GM13977 (cell line): Measurements from ENCODE around the gene ANO10.
"Not testable (repeated sequence)": the region's sequence is repeated elsewhere in the genome, so short reads cannot be mapped to it uniquely, and the experiment has no call there.

Source experiments
- DNase-seq: peaks from one replicate; pipeline ENCODE4 v3.0.0; 2012; ENCODE audit warnings: low spot score
- in situ Hi-C: fragments of 300-500 bp; cut with MboI; formaldehyde crosslinking; loops from one replicate; pipeline ENCODE4 v1.12.0; 2022; ENCODE audit warnings: low sequenced_read_pairs, low pct_unique_long_range_greater_than_20kb, mixed read lengths, inconsistent platforms; ENCODE audit not compliant: unreplicated experiment
- TF ChIP-seq, protein P1 (sequence below): IDR thresholded peaks from 2 replicates; pipeline ENCODE4 v1.5.1; 2012; ENCODE audit warnings: mild to moderate bottlenecking, control low read depth; ENCODE audit not compliant: insufficient read depth; ENCODE audit errors: extremely low read depth, missing control alignments

The ANO10 gene

DNA sequence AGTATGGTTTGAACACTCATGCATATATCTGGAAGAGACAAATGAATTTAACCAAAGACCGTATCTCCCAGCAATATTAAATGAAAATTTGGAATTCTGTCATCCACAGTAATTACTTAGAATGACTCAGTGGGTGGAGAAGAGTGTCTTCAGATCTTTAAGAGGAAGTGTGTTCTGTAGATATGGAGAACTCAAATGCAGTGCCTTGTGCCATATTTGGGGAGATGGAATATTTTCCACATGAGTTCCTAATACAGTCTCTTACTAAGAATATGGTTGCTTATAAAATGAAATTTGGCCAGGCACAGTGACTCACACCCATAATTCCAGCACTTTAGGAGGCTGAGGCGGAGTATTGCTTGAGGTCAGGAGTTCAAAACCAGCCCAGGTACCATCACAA, 40.5 kb downstream of the ANO10 start:
- in situ Hi-C loops: no loop called here
- DNase-seq: no peak
- TF ChIP-seq, protein P1, sequence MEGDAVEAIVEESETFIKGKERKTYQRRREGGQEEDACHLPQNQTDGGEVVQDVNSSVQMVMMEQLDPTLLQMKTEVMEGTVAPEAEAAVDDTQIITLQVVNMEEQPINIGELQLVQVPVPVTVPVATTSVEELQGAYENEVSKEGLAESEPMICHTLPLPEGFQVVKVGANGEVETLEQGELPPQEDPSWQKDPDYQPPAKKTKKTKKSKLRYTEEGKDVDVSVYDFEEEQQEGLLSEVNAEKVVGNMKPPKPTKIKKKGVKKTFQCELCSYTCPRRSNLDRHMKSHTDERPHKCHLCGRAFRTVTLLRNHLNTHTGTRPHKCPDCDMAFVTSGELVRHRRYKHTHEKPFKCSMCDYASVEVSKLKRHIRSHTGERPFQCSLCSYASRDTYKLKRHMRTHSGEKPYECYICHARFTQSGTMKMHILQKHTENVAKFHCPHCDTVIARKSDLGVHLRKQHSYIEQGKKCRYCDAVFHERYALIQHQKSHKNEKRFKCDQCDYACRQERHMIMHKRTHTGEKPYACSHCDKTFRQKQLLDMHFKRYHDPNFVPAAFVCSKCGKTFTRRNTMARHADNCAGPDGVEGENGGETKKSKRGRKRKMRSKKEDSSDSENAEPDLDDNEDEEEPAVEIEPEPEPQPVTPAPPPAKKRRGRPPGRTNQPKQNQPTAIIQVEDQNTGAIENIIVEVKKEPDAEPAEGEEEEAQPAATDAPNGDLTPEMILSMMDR: no peak

DNA sequence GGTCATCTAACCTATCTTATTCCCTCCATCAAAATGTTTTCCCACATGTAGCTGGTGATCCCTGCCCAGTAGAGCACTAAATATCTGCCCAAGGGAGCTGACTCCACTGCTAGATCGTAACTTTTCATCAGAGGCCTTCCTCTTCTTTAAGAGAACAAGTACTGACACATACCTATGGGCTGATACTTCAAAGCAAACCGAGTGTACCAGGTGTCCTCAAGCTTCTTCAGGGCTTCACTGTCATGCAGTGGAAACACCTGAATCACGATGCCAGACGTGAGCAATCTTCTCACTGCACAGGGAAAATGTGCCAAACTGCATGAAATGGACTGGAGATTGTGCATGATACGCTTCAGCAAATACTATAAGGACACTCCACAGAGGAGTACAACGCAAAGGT, 41.6 kb downstream of the ANO10 start:
- in situ Hi-C loops: no loop called here
- DNase-seq: no peak
- TF ChIP-seq, protein P1: no peak

DNA sequence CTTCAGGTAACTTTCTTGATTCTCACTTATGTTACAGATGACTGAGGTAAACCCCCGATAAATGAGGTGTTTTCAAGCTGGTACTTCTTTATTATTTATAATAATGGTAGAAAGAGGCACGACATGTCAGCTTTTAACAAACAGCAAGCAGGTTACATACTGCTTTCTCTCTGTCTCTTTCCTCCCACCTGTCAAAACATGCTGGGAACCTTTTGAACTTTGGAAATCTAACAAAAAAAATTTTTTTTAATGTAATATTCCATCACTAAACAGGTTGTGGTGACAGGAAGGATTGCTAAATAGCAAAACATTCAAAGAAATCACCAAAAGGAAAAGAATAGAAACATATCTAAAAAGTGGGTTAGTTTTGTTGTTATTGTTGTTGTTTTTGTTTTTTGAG, 48.2 kb downstream of the ANO10 start:
- in situ Hi-C loops: loop anchor here (25.0 kb wide), 1 partner anchor 614 kb away; no protein-coding TSS in a partner anchor
- DNase-seq: no peak
- TF ChIP-seq, protein P1: no peak

DNA sequence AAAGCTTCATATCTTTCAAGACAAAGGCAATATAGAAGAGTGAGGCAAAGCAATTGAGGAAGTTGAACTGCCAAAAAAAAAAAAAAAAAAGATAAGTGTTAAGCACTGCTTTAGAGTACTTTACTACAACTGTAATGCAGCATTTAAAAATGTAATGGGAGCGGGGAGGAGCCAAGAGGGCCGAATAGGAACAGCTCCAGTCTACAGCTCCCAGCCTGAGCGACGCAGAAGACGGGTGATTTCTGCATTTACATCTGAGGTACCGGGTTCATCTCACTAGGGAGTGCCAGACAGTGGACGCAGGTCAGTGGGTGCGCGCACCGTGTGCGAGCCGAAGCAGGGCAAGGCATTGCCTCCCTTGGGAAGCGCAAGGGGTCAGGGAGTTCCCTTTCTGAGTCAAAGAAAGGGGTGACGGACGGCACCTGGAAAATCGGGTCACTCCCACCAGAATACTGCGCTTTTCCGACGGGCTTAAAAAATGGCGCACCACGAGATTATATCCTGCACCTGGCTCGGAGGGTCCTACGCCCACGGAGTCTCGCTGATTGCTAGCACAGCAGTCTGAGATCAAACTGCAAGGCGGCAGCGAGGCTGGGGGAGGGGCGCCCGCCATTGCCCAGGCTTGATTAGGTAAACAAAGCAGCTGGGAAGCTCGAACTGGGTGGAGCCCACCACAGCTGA, 56.0 kb downstream of the ANO10 start:
- in situ Hi-C loops: loop anchor here (25.0 kb wide), 1 partner anchor 622 kb away; no protein-coding TSS in a partner anchor
- not testable (repeated sequence) for DNase-seq

DNA sequence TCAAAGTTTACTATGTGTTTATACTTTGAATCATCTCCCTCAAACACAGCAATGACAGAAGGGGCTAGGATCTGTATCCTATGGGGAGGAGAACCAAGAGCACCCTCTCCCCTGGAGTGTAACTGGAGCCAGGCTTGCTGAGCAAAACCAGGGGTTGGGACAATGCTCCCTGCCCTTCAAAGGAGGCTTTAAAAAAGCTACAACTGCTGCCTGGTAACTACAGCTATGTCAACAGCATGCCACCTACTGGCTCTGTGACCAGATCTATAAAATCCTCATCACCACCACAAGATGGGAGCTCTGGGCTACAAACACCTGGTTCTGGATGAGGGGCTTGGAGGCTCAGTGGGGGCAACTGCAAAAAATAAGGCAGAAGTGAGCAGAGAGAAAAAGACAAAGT, 61.9 kb downstream of the ANO10 start:
- TF ChIP-seq, protein P1: no peak
- in situ Hi-C loops: loop anchor here (25.0 kb wide), 1 partner anchor 627 kb away; no protein-coding TSS in a partner anchor
- DNase-seq: no peak

DNA sequence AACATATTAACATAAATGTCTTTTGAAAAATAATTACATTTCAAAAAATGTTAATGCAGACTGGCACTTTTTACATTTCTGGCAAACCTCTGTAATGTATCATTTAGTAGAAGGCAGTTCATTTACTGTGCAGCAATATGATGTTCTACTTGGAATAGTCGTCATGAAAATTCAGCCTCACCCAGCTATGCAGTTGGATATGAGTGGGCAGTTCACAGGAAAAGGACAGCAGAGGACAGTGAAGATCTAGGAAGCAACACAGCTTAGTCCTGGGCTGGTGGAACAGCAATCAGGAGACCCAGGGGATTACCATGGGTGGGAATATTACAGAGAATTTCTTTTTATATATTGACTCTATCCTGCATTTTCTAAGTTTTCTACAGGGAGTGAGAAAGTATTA, 63.6 kb downstream of the ANO10 start:
- in situ Hi-C loops: loop anchor here (25.0 kb wide), 1 partner anchor 629 kb away; no protein-coding TSS in a partner anchor
- DNase-seq: no peak
- TF ChIP-seq, protein P1: no peak

DNA sequence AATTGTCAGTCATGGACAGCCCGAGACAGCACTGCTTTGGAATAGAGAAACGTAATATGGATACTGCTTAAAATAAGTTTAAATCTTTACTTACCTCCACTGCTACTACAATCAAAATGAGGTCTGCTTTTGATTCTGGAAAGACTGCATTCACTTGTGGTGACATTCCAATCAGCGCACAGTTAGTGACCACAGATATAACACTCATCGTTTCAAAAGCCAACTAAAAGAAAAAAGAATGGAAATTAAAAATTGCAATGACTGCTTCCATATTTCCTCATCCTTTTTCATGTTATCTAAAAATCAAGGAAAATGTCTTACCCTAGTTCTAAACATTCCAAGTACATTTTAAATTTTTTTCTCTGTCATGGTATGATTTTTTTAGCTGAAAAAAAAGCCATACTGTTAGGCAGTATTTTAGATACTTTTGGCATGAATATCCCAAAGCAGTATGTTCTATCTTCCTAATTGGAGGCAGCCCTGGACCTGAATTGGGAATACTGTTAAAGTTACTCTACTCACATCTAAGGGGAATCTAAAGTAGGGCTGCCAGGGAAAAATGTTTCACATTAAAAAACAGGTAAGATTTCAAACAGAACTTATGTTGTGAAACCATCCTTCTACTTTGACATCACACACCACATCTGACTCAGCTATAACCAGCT, 72.1 kb downstream of the ANO10 start:
- TF ChIP-seq, protein P1: no peak
- in situ Hi-C loops: loop anchor here (25.0 kb wide), 1 partner anchor 638 kb away; no protein-coding TSS in a partner anchor
- no peak for DNase-seq
